Fibroblast of lung (primary cell): ENCODE results near the gene TMEM63B. TPM values are rescaled to one million over a fixed set of nuclear protein-coding genes. Genes with fewer than 3 reads are reported as not detected.

ENCODE experiments used
- DNase-seq, 2 donors: peaks; one replicate each; pipeline versions ENCODE4 v3.0.0 to v3.0.0-alpha.2; 2010; ENCODE audit warnings: low read depth in 2 of 2
- H2AFZ ChIP-seq: 2 replicates; pipeline ENCODE4 v1.5.1; 2012; ENCODE audit warnings: low read length, control low read depth, inconsistent platforms
- H3K27ac ChIP-seq: 2 replicates; pipeline ENCODE4 v1.5.1; 2011; ENCODE audit warnings: low read length, control low read depth; ENCODE audit not compliant: insufficient read depth
- H3K27me3 ChIP-seq: 2 replicates; pipeline ENCODE4 v1.5.1; 2011; ENCODE audit warnings: mild to moderate bottlenecking, low read length; ENCODE audit not compliant: control insufficient read depth, insufficient read depth
- H3K36me3 ChIP-seq: 2 replicates; pipeline ENCODE4 v1.5.1; 2011; ENCODE audit warnings: low read length; ENCODE audit not compliant: control insufficient read depth, insufficient read depth
- H3K4me1 ChIP-seq: 2 replicates; pipeline ENCODE4 v1.5.1; 2011; ENCODE audit warnings: low read length; ENCODE audit not compliant: control insufficient read depth, insufficient read depth; ENCODE audit errors: extremely low read depth
- H3K4me2 ChIP-seq: 2 replicates; pipeline ENCODE4 v1.5.1; 2011; ENCODE audit warnings: low read length, control low read depth; ENCODE audit not compliant: insufficient read depth; ENCODE audit errors: extremely low read depth
- H3K4me3 ChIP-seq, 4 experiments: fragments of 200-600 bp in 1 of 4; sonication (generic) in 1 of 4; replicated peaks in 1 of 4; 2 replicates each; pipeline ENCODE4 v1.5.1; 2011 to 2016; ENCODE audit warnings: low read length in 4 of 4, low read depth in 3 of 4, mild to moderate bottlenecking in 3 of 4, control low read depth in 2 of 4, inconsistent platforms in 1 of 4, mixed read lengths in 1 of 4; ENCODE audit not compliant: insufficient read depth in 1 of 4; ENCODE audit errors: control extremely low read depth in 1 of 4
- H3K79me2 ChIP-seq: 2 replicates; pipeline ENCODE4 v1.5.1; 2012; ENCODE audit warnings: mild to moderate bottlenecking, low read length, inconsistent platforms; ENCODE audit not compliant: control insufficient read depth, insufficient read depth
- H3K9ac ChIP-seq: 2 replicates; pipeline ENCODE4 v1.5.1; 2011; ENCODE audit warnings: mild to moderate bottlenecking, low read length, control low read depth; ENCODE audit not compliant: insufficient read depth
- H3K9me3 ChIP-seq: 2 replicates; pipeline ENCODE4 v1.5.1; 2012; ENCODE audit warnings: low read depth, low read length; ENCODE audit not compliant: control insufficient read depth, insufficient read depth
- H4K20me1 ChIP-seq: 2 replicates; pipeline ENCODE4 v1.5.1; 2011; ENCODE audit warnings: low read length; ENCODE audit not compliant: control insufficient read depth, insufficient read depth; ENCODE audit errors: extremely low read depth
- CTCF ChIP-seq, 2 donors: IDR thresholded peaks in 1 of 2; conservative IDR thresholded peaks in 1 of 2; 1 replicate in 1 of 2; 2 replicates in 1 of 2; pipeline ENCODE4 v1.5.1; 2011 to 2012; ENCODE audit warnings: low read length in 2 of 2, control low read depth in 1 of 2, inconsistent platforms in 1 of 2, low read depth in 1 of 2, mild to moderate bottlenecking in 1 of 2
- EZH2 ChIP-seq: IDR thresholded peaks from 2 replicates; pipeline ENCODE4 v1.5.1; 2012; ENCODE audit warnings: low read length, control low read depth, mild to moderate bottlenecking; ENCODE audit errors: missing control alignments
- polyA plus RNA-seq, 2 donors: library from polyadenylated mRNA; depleted of rRNA in 1 of 2; stranded (reverse) in 1 of 2; unstranded in 1 of 2; fragments of >200 nt; gene quantifications; 2 replicates each; pipeline ENCODE4 v1.2.1, GENCODE V29; 2011 to 2012; ENCODE audit warnings: missing spikeins in 1 of 2
- total RNA-seq: library from RNA; depleted of rRNA; stranded (reverse); fragments of >200 nt; gene quantifications from 2 replicates; pipeline ENCODE4 v1.2.1, GENCODE V29; 2014

The TMEM63B gene
- total and polyA plus RNA-seq, 2 donors (not counting 1 experiment from before 2014, with no cell fraction given): 32.2 to 42.1 TPM

GRCh38 chr6:44177691-44178423 lies 50.5 kb downstream of the TMEM63B start:
- peak; percentile 74 to 84 for DNase-seq
- Histone ChIP-seq H4K20me1 (no peaks in the 10 kb centered on the region), H3K27ac (peak overlapping the region; percentile 43), H3K36me3 (no peaks in the 10 kb centered on the region), H3K9ac (no peak overlapping the region), H3K4me1 (peaks cover 6% of the 10 kb centered on the region), H3K79me2 (no peaks in the 10 kb centered on the region), H3K4me2 (peak overlapping the region; percentile 25), H3K9me3 (no peaks in the 10 kb centered on the region), H2AFZ (no peak overlapping the region), H3K27me3 (no peaks in the 10 kb centered on the region), H3K4me3 (no peak overlapping the region)
- no peak for TF ChIP-seq EZH2
- no peak for TF ChIP-seq CTCF (conservative IDR thresholded peaks at IDR 0.05 in 1 of 2, IDR thresholded peaks at IDR 0.05 in 1 of 2; ENCODE audit: low read depth in 1 of 2, low read length in 2 of 2)

- no peak overlapping the region for H3K9ac ChIP-seq
- H3K27me3 ChIP-seq: no peaks in the 10 kb centered on the region
- no peak for TF ChIP-seq CTCF (conservative IDR thresholded peaks at IDR 0.05 in 1 of 2, IDR thresholded peaks at IDR 0.05 in 1 of 2; ENCODE audit: low read depth in 1 of 2, low read length in 2 of 2)
- TF ChIP-seq EZH2: no peak
- H4K20me1 ChIP-seq: no peaks in the 10 kb centered on the region
- H2AFZ ChIP-seq: no peak overlapping the region
- no peak for DNase-seq
- no peaks in the 10 kb centered on the region for H3K9me3 ChIP-seq
- peaks cover 6% of the 10 kb centered on the region for H3K4me1 ChIP-seq
- H3K36me3 ChIP-seq: no peaks in the 10 kb centered on the region
- H3K4me2 ChIP-seq: no peak overlapping the region
- no peak overlapping the region for H3K27ac ChIP-seq
- H3K79me2 ChIP-seq: no peaks in the 10 kb centered on the region
- no peak overlapping the region for H3K4me3 ChIP-seq
These were observed 51.2 kb downstream of the TMEM63B start for GRCh38 chr6:44178424-44179071.

- peaks cover 6% of the 10 kb centered on the region for H3K4me1 ChIP-seq
These were observed 51.8 kb downstream of the TMEM63B start for GRCh38 chr6:44179072-44179536.

More at GRCh38 chr6:44179072-44179536, 51.8 kb downstream of the TMEM63B start:
- Histone ChIP-seq H4K20me1 (no peaks in the 10 kb centered on the region), H3K4me2 (no peak overlapping the region), H2AFZ (no peak overlapping the region), H3K79me2 (no peaks in the 10 kb centered on the region), H3K4me3 (no peak overlapping the region), H3K9ac (no peak overlapping the region), H3K9me3 (no peaks in the 10 kb centered on the region), H3K27ac (no peak overlapping the region), H3K36me3 (no peaks in the 10 kb centered on the region), H3K27me3 (no peaks in the 10 kb centered on the region)
- TF ChIP-seq CTCF (conservative IDR thresholded peaks at IDR 0.05 in 1 of 2, IDR thresholded peaks at IDR 0.05 in 1 of 2; ENCODE audit: low read depth in 1 of 2, low read length in 2 of 2): no peak
- no peak for TF ChIP-seq EZH2
- DNase-seq: no peak
